H4 (cell line): ENCODE results near the gene C6orf132. TPM values are rescaled to one million over a fixed set of nuclear protein-coding genes. Genes with fewer than 3 reads are reported as not detected.

Experiments used
- DNase-seq: peaks from one replicate; pipeline ENCODE4 v3.0.0-alpha.2; 2015; ENCODE audit warnings: low spot score
- total RNA-seq: library from RNA; depleted of rRNA; stranded (reverse); fragments of >200 nt; shearing (Covaris generic); gene quantifications from 2 replicates; pipeline ENCODE4 v1.2.3, GENCODE V29; 2014

The C6orf132 gene
- total RNA-seq, 1 experiment from 2014 or later = not detected

DNA sequence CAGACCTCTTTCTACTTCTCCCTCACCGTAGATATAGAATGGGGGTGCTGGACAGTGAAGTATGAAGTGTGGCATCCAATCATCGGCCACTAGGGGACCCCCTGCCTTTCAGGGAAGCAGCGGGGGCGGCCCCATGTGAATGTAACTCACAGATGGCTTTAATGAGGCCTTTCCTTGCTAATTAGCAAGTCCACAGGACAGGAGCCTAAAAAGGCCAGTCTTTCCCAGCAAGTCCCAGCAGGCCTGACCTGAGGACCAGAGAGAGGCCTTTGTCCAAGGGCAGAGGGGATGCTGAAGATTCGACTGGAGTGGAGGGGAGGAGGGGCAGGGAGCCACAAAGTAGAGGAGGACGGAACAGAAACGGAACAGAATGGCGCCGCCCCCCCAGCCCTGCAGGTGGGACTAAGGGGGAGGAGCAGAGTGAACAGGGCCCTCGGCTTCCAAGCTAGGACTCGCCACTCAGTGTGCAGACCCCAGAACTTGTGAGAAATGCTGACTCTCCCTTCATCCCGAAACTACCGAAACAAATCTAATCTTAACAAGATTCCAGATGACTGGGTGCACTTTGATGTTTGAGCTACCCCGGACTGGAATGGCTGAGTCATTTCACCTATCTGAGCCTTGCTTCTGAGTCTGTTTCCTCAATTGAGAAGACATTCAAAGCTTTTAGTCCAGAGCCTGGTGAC lies 5.8 kb downstream of the C6orf132 start:
- peak; percentile 67 for DNase-seq

DNA sequence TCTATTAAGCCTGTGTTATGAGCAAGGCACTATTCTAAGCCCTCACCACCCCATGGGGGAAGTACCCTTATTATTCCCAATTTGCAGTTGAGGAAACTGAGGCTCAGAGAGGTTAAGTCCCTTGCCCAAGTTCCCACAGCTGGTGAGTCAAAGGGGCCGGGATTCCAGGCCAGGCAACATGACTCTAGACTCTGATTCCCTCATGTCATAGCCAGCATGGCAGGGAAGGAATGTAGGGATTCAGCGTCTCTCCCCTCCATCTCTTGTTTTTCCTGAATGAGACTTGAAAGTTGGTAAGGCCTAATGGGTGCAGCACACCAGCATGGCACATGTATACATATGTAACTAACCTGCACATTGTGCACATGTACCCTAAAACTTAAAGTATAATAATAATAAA lies 6.7 kb downstream of the C6orf132 start:
- DNase-seq = no peak

DNA sequence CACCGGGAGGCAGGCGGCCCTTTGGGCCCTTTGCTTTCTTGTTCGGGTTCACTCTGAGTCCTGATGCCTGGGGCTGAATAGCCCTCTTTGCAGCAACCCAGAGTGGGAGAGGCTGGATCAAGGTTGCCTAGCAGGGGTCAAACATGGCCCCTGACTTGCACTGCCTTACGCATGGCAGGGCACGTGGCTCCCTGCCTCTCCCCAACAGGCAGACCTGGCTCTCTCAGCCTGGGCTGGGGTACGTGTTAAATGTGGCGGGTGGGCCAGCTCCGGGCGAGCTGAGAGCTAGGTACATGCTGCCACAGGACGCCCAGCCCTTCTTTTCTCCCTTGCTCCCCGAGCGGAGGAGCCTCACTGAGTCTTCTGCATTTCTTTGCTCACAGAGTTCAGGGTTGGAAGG lies 7.3 kb downstream of the C6orf132 start:
- DNase-seq = no peak

DNA sequence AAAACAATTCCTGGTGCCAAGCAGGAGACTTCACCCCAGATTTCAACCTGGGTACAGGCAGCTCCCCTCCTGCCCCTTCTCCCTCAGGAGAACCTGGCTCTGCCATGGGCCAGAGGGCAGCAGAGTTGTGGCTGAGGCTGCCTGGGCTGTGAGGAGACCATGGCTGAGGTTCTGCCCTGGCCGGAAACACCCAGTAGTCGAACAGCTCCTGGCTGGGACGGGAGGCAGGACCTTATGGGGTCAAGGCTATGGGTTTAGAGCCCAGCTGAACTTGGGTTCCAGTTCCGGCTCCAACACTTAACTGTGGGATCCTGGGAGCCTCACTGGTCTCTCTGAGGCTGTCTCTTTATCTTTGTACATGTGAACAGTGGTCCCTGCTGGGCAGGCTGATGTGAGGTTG lies 8.5 kb downstream of the C6orf132 start:
- no peak for DNase-seq

DNA sequence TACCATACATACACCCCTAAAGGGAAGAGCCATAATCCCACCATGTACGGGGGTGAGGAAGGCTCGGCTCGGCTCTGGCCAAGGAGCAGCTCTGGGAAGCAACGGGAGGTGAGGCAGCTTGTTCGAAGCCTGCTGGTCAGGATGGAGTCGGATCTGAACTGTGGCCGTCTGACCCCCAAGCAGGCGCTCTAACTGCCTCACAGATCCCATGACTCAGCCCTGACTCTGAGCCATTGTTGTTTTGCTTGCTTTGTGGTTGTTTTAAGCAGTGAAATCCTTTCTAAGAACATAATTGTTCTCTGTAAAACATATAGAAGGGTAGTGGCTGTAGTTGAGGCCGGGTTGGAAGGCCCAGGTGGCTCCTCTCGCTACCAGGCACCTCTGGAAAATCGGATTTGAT lies 10.9 kb downstream of the C6orf132 start:
- peak; percentile 50 for DNase-seq

DNA sequence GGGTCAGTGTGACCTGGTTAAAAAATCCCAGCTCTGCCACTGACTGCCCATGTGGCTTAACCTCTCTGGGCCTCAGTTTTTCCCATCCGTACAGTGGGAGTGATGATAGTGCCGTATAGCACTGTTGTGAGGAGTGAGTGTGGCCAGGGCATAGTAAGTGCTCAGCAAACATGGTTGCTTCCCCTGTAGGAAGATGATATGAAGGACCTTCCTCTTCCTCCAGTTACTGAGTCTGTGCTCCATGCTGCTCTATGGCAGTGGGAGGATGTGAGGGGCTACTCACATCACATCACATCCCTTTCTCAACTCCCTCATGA lies 13.1 kb downstream of the C6orf132 start:
- no peak for DNase-seq

DNA sequence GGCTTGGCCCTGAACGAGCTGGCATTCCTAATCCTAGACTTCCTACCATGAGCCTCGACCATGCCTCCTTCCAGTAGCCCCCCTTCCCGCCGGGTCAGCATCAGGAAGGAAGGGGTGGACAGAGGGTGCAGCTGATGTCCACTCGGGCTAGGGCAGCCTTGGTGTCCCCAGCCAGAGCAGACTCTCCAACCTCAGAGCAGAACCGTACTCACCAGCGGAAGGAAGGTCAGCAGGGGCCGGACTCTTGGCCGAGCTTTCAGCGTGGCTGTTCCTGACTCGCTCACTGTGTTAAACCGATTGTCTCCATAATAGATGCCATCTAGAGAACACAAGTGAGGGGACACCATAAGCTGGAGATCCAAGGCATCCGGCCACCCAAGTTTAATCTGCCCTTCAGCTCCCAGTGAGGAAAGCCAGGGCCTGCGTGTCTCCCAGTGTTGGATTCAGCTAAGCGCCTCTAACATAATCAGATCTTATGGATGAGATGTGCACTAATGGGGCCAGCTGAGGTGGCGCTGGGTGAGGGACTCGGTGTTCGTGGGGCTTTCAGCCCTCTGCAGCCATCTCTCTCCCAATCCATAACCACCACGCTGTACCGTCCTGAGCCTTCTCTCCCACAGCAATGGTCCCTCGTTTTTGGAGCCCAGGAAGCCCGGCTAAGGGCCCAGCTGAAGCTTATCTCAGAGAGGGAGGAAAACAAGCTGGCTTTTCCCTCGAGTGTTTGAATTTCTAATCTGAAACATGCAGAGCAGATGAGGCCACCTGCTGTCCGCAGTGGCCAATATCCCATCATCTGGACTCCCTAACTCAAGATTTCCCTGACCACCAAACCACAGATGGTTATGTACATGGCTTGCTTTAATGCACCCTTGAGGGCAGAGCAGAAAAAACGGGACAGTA lies 13.7 kb downstream of the C6orf132 start:
- no peak for DNase-seq

DNA sequence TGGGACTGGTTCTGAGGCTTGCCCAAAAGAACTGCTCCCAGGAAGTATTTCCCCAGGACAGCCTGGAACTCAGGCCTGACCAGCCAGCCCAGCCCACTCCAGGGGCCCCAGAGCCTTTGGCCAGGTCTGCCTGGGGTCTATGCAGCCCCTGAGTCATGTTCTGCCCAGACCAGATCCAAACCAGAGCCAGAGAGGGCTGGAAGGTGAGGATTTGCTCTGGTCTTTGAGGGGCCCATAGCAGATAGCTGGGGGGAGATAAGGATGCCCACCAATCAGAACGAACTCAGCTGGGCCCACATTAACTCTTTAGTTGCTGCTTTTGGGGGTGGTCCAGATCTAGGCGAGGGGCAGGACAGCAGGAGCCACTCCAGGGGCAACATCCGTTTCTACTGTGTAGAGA lies 16.8 kb downstream of the C6orf132 start:
- DNase-seq = no peak

DNA sequence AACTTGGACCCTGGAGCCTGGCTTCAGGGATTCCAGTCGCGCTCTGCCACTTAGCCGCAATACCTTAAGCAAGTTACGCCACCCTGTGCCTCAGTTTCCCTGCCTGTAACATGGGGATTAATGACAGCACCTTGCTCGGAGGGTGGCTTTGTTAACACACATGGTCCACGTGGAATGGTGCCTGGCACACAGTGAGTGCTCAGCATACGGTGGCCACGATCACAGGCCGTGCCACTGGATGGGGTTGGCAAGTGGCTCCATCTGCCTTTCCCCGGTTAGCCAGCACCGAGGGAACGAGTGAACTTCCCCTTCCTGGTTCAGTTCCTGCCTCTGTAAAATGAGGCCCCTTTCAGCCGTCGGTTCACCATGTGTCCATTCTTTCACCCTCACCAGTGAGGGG lies 17.2 kb downstream of the C6orf132 start:
- DNase-seq = no peak

DNA sequence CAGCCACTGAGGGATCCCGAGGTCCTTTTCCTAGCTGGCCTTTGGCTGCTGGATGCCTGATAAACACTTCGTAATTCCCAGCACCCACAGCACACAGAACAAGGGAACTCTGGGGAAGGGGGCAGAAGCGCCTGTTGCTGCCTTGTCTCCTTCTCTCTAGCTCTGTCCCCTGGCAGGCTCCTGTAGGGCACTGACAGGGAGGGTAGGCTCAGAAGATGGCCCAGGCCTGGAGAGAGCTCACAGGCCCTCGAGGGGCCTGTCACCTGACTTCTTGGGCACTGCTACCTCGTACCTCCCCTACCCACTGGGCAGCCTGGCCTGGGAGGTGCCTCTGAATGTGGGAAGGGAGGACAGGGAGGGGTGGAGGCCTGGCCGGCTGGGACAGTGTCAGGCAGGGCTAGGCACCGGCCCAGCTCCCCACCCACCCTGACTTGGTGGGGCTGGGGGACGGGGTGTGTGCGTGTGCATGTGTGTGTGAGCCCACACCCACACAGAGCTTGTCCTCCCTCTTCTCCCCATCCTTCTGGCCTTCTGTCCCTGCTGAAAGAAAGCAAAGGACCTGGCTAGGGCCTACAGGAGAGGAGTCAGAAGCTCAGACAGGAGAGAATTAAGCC lies 18.1 kb downstream of the C6orf132 start:
- DNase-seq = no peak

DNA sequence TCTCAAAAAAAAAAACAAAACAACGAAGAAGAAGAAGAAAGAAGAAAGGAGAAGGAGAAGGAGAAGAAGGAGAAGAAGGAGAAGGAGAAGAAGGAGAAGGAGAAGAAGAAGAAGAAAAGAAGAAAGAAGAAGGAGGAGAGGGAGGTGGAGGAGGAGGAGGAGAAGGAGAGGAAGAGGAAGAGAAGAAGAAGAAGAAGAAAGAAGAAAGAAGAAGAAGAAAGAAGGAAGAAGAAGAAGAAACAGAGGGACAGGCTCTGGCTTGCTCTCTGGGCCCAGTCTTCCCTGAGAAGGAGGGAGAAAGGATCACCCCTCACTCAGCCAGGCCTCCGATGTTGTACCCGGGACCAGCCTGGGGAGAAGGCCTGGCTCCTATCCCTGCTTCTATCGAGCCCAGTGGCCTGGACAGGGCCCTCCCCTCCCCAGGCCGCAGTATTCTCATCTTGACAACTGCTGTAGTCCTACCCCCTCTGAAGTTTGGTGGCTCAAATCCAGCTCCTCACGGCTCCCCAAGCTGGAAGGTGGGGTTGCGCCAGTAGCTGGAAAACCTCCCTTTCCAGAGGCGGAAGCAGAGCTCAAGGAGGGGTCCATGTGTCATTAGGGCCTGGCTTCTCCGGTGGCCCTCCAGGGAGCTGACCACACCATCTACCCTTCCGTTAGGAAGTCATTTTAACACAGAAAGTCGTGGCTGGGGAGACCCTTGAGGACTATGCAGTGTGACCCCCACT lies 18.9 kb downstream of the C6orf132 start:
- no peak for DNase-seq

DNA sequence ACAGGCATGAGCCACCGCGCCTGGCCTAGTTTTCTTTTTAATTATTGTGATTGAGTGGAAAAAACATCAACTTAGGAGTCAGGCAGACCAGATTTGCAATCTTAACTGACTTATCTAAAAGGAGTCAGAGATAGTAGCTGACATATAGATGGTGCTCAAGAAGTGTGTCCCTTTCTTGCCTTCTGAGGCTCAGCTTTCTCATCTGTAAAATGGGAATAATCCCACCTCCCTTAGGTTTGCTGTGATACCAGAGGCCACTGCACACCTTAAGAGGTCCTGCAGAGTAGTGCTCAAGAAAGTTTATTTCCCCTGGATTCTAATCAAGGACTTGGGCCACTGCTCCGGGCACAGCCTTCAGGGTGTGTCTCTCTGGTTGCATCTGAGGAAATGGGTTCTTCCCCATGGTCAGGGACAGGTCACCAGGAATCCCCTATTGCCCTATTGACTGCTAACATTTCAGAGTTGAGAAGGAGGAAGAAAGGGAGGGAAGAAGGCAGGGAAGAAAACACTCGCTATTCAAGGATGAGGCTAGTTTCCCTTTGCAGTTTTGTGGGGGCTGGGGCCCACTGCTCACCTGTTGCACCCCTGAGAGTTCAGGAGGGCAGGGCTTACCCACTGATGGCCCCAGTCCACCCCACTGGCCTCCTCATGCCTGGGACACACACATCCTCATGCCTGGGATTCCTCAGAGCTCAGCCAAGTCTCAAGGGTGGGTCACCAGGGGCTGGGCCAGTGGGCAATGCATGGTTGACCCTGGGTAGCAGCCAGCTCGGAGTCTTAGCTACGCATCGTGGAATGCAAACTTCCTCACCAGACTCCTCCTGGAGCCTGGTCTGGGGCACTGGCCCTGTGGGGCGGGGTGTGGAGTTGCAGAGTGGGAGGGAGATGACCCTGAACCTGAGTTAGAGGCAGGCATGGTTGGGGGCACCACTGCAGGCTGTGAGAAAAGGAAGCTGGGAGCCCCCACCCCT lies 21.2 kb downstream of the C6orf132 start:
- DNase-seq = no peak

DNA sequence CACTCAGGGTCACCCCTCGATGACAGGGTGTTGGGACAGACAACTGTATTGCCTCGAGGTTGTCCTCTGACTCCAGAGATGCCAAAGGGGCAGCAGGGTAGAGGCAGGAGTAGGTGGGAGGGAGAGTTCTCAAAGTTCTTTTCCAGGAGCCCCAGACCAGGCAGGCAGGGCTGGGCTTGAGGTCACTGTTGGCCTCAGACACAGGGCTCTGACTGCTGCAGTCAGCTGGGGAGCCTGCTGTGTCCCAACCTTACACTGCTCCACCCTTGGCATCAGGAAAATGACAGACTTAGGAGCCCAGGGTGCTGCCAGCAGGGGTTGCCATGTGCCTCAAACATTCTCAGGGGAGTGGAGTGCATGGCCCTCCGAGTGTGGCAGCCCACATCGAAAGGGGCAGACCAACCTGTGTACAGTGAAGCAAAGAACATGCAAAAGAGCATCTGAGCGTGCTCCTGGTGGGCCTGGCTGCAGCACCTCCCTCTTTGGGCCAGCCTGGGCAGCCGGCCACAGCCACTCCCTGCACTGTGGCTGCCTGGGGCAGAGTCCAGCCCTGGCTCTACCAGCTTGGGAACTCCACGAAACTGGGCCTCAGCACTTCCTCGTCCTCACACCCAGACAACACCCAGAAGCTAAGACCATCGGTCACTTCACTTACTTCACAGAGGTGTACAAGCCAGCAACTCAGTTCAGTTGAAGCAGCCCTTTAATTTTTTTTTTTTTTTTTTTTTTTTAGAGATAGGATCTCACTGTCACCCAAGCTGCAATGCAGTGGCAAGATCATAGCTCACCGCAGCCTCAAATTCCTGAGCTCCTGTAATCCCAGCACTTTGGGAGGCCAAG lies 24.0 kb downstream of the C6orf132 start:
- DNase-seq = peak; percentile 64

DNA sequence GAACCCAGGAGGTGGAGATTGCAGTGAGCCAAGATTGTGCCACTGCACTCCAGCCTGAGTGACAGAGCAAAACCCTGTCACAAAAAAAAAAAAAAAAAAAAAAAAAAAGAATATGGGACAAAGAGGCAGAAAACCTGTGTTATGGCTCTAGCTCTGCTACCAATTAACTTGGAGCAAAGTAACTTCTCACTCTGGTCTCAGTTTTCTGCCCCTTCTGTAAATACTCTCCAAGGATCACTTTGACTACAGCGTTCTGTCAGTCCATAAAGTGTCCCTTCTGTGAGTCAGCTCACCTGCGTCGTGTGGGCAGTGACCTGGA lies 24.6 kb downstream of the C6orf132 start:
- no peak for DNase-seq

DNA sequence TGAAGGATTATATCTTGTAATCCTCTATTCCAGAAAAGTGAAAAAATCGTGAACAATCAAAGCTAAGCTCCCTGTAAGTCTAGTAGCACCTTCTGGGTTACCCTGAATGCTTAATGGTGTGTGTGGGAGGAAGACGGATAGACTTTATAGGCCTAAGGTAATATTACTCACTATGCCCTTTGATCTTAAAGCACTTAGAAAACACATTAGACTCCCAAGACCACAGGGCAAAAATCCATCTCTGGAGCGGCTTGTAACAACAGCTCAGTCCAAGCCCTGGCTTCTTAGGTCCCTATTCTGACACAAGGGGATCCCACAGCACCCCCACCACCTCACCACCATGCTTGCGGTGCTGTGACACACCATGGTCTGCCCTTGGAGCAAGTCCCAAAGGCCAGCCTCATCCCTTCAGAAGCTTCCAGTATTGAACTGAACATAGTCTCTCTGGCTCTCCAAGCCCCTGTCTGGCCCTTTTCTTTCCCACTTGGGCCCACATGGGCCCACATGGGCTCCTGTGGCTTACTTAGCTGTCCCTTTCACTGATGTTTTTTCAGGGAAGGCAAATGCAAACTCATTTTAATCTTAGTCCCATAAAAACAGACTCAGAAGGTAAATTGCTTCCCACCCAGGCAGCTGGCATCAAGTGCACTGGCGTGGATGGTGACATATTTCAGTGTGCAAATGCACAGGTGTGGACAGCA lies 28.3 kb downstream of the C6orf132 start:
- no peak for DNase-seq

DNA sequence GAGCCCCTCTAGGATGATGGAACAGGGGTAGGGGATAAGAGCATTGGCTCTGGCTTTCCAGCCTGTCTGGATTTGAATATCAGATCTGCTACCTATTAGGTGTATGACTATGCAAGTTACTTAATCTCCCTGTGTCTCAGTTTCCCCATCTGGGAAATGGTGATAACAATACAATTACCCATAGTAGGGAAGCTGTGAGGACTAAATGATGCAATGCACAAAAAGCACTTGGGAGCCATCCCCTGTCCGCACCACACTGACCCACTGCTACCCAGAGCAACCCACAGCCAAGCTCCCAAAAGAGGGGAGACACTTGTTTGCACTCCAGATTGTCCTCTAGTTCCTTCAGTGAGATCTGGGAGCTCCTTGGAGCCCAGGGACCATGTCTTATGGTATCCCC lies 30.1 kb downstream of the C6orf132 start:
- no peak for DNase-seq

DNA sequence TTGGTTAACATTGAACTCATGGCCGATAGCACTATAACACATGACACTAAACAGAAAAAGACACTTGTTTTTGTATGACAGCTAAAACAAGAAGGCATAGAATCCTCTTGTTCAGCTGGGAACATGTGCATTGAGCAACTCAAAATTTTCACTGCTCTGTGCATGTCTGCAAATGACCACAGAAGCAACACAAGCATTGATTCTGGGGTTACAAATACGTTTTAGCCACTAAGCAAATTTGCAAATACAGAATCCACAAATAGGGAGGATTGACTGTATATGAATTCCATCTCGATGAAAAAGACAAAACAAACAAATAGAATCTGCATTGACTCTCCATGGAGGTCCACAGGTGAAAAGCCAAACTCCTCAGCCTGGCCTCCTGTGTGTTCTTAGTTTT lies 31.7 kb downstream of the C6orf132 start:
- no peak for DNase-seq

DNA sequence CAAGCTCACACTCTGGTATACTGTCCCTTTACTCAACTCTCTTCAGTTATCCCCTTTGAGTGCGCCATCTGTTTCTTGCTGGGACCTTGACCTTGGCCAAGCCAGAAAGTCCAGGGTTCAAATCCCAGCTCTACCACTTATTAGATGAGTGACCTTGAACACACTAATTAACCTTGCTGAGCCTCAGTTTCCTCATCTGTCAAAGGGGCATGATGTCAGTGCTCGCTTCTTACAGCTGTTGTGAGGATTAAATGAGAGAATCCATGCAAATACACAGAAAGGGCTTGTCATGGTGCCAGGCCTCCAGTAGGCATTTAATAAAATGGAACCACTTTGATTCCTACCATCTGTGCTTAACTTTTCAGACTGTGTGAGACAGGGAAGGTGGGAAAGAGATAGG lies 34.3 kb downstream of the C6orf132 start:
- no peak for DNase-seq

DNA sequence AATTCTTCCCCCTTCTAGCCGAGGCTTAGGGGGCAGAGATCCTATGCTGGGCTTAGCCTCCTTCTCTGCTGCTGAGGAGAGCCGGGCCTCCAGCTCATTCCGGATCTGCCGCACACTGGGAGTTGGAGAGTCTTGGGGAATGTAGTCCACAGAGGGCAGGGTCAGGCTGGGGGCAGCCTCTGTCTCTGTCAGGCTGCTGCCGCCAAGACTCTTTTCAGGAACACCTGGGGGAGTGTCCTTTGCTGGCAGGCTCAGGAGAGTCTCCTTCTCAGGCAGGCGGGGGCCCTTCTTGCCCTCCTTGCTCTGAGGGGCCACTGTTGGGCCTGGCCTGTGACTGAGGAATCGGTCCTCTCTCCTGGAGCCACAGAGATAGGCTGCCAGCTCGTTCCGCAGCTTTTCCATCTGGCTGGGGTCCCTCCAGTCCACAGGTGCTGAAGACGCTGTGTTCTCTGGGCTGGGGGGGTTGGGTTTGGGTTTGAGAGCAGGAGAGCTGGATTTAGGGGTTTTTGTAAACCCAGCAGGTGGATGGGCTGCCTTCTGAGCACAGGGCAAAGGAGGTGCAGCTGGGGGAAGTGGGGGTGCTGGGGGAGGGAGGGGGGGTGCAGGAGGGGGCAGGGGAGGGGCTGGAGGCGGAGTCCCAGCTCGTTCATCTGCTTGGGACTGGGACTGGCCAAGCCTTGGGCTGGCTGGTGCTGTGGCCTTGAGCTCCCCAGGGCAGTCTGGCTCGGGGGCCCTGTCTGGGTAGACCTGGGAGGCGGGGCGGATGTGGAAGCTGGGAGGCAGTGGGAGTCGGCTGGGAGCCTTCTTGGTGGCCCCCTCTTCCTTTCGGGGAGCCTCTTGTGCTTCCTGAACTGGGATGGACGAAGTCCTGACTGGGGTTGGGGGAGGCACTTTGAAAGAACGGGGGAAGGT lies 36.1 kb downstream of the C6orf132 start:
- no peak for DNase-seq
